Measurements from ENCODE around the gene ETV3L.

The ETV3L gene

DNA sequence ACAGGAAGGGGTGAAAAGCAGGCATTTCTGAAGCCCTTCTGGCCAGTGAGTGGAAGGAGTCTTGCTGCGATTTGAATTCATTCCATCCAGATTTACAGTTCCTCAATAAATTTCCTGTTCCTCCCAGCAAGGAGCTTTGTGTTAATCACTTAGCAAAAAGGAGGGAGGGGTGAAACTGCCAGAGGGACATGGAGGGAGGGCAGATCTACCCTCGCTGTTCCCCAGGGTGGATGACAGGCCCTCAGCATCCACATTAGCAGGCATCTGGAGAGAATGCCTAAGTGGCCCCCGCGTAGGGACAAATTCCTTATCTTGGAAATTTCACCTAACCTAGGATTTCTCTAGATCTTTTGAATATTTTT, 37.4 kb upstream of the ETV3L start (continued):
- TF ChIP-seq ZEB2 (tag by site-specific recombination; IDR thresholded peaks at IDR 0.05), result peak; percentile 21; the same call in 1 of the 2 replicates
- TF ChIP-seq ZNF624 (tag by site-specific recombination; IDR thresholded peaks at IDR 0.05), result no peak

DNA sequence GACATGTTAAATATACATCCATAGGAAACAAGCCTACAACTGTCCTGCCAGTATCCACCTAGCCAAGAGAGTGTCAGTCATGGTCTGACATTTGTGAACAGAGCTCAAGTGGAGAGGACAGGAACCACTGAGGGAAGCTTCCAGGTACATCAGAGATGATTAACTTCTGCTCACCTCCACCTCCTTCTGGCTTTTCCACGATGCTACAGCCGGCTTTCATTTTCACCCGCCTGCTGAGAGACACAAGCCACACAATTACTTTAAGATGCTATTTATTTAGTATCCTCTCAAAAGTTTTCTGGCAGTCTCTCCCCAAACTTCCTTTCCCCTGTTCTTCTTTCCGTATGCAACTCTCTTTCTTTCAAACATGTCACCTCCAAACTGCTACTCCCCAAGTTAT, 36.5 kb upstream of the ETV3L start:
- no peak overlapping the region for H3K27ac ChIP-seq (ENCODE audit: extremely low read depth, low read depth, low read length)
- POLR2A ChIA-PET, result no interaction called here
- CTCF ChIA-PET, result interaction anchor here (0.6 to 5.0 kb wide), 11 partner anchors 9 to 741 kb away, joined by 3 to 39 read pairs (median 3); no protein-coding TSS in a partner anchor
- peaks cover 28 to 51% of the 10 kb centered on the region in 2 experiments for H3K36me3 ChIP-seq (ENCODE audit: control insufficient read depth in 2 of 2, insufficient read depth in 1 of 2, low read length in 2 of 2)
- peaks cover 6% of the 10 kb centered on the region for H3K4me1 ChIP-seq (ENCODE audit: control insufficient read depth, insufficient read depth, low read length)
- TF ChIP-seq, protein P1, sequence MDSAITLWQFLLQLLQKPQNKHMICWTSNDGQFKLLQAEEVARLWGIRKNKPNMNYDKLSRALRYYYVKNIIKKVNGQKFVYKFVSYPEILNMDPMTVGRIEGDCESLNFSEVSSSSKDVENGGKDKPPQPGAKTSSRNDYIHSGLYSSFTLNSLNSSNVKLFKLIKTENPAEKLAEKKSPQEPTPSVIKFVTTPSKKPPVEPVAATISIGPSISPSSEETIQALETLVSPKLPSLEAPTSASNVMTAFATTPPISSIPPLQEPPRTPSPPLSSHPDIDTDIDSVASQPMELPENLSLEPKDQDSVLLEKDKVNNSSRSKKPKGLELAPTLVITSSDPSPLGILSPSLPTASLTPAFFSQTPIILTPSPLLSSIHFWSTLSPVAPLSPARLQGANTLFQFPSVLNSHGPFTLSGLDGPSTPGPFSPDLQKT (IDR thresholded peaks at IDR 0.05; ENCODE audit: borderline replicate concordance, low read depth, low read length), result no peak
- TF ChIP-seq ZNF366 (tag by site-specific recombination; conservative IDR thresholded peaks at IDR 0.05), result no peak
- TF ChIP-seq ZNF530 (tag by site-specific recombination; IDR thresholded peaks at IDR 0.05; ENCODE audit: low read depth), result no peak
- no peak for TF ChIP-seq ZNF660 (tag by site-specific recombination; IDR thresholded peaks at IDR 0.05)
- TF ChIP-seq ZNF416 (tag by site-specific recombination; IDR thresholded peaks at IDR 0.05), result no peak
- TF ChIP-seq, protein P2, sequence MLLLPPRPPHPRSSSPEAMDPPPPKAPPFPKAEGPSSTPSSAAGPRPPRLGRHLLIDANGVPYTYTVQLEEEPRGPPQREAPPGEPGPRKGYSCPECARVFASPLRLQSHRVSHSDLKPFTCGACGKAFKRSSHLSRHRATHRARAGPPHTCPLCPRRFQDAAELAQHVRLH (tag by site-specific recombination; IDR thresholded peaks at IDR 0.05), result no peak
- TF ChIP-seq MEIS1 (CRISPR knock-in tag; IDR thresholded peaks at IDR 0.05; ENCODE audit: borderline replicate concordance), result no peak
- no peak for TF ChIP-seq ZNF610 (tag by site-specific recombination; IDR thresholded peaks at IDR 0.05; ENCODE audit: borderline replicate concordance)
- H3K9me3 ChIP-seq (ENCODE audit: control insufficient read depth, insufficient read depth, low read depth, low read length), result no peaks in the 10 kb centered on the region
- H3K4me3 ChIP-seq (ENCODE audit: low read depth, low read length), result no peak overlapping the region

DNA sequence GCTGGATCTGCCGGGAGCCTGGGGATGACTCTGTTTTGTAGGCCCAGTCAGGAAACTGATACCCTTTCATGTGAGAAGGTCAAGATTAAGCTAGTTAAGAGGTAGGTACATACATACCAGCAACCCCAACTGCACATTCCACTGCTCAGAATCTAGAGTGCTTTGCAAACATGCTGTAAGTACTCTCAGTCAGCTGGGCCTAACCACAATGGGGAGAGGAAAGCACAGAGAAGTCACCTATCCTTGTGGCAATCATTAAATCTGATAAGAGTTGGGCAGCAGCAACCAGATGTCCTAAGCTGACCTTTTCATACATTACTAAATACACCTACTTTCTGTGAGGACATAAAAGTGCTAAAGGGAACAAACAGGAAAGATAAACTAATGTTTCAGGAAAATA, 36.0 kb upstream of the ETV3L start:
- no peak overlapping the region for H3K4me3 ChIP-seq (ENCODE audit: low read depth, low read length)
- no peak overlapping the region for H3K27ac ChIP-seq (ENCODE audit: extremely low read depth, low read depth, low read length)
- TF ChIP-seq ZFP3 (tag by site-specific recombination; IDR thresholded peaks at IDR 0.05; ENCODE audit: low read depth) (no peak), ZNF211 (tag by site-specific recombination; IDR thresholded peaks at IDR 0.05; ENCODE audit: low read depth) (no peak), ZNF157 (tag by site-specific recombination; IDR thresholded peaks at IDR 0.05) (no peak), ZNF777 (tag by site-specific recombination; IDR thresholded peaks at IDR 0.05; ENCODE audit: borderline replicate concordance) (no peak)
- TF ChIP-seq, protein P3, sequence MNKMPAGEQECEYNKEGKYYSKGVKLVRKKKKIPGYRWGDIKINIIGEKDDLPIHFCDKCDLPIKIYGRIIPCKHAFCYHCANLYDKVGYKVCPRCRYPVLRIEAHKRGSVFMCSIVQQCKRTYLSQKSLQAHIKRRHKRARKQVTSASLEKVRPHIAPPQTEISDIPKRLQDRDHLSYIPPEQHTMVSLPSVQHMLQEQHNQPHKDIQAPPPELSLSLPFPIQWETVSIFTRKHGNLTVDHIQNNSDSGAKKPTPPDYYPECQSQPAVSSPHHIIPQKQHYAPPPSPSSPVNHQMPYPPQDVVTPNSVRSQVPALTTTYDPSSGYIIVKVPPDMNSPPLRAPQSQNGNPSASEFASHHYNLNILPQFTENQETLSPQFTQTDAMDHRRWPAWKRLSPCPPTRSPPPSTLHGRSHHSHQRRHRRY (tag by site-specific recombination; IDR thresholded peaks at IDR 0.05), result no peak
- TF ChIP-seq, protein P4, sequence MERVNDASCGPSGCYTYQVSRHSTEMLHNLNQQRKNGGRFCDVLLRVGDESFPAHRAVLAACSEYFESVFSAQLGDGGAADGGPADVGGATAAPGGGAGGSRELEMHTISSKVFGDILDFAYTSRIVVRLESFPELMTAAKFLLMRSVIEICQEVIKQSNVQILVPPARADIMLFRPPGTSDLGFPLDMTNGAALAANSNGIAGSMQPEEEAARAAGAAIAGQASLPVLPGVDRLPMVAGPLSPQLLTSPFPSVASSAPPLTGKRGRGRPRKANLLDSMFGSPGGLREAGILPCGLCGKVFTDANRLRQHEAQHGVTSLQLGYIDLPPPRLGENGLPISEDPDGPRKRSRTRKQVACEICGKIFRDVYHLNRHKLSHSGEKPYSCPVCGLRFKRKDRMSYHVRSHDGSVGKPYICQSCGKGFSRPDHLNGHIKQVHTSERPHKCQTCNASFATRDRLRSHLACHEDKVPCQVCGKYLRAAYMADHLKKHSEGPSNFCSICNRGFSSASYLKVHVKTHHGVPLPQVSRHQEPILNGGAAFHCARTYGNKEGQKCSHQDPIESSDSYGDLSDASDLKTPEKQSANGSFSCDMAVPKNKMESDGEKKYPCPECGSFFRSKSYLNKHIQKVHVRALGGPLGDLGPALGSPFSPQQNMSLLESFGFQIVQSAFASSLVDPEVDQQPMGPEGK (tag by site-specific recombination; IDR thresholded peaks at IDR 0.05), result no peak
- H3K36me3 ChIP-seq (ENCODE audit: control insufficient read depth in 2 of 2, insufficient read depth in 1 of 2, low read length in 2 of 2), result peaks cover 28 to 56% of the 10 kb centered on the region in 2 experiments
- ChIA-PET POLR2A (no interaction called here), CTCF (interaction anchor here (0.8 to 5.0 kb wide), 8 partner anchors 9 to 220 kb away, joined by 3 to 39 read pairs (median 3); no protein-coding TSS in a partner anchor)
- no peaks in the 10 kb centered on the region for H3K9me3 ChIP-seq (ENCODE audit: control insufficient read depth, insufficient read depth, low read depth, low read length)
- peaks cover 6% of the 10 kb centered on the region for H3K4me1 ChIP-seq (ENCODE audit: control insufficient read depth, insufficient read depth, low read length)

DNA sequence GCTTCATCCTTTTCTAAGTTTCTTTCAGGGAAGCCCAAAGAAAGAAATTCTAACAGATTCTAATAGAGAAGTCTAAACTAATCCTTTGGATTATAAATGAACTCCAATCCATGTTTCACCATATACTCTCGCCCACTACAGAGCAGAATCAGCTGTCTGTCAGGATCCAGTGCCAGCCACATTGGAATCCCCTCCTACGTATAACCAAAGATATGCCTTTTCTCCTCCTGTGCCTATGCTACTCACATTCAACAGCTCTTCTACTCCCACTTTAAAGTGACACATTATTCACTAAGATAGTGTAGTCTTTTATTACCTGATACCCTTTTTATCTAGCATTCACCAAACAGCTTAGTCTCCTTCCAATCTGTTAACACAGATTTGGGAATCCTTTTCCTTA, 35.5 kb upstream of the ETV3L start:
- H3K27ac ChIP-seq (ENCODE audit: extremely low read depth, low read depth, low read length), result no peak overlapping the region
- peaks cover 6% of the 10 kb centered on the region for H3K4me1 ChIP-seq (ENCODE audit: control insufficient read depth, insufficient read depth, low read length)

More for the DNA sequence above, 35.5 kb upstream of the ETV3L start:
- TF ChIP-seq, protein P5, sequence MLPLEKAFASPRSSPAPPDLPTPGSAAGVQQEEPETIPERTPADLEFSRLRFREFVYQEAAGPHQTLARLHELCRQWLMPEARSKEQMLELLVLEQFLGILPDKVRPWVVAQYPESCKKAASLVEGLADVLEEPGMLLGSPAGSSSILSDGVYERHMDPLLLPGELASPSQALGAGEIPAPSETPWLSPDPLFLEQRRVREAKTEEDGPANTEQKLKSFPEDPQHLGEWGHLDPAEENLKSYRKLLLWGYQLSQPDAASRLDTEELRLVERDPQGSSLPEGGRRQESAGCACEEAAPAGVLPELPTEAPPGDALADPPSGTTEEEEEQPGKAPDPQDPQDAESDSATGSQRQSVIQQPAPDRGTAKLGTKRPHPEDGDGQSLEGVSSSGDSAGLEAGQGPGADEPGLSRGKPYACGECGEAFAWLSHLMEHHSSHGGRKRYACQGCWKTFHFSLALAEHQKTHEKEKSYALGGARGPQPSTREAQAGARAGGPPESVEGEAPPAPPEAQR (tag by site-specific recombination; IDR thresholded peaks at IDR 0.05), result no peak
- peak; percentile 72 for TF ChIP-seq EGR2 (tag by site-specific recombination; IDR thresholded peaks at IDR 0.05; ENCODE audit: low read depth)
- peaks cover 28 to 61% of the 10 kb centered on the region in 2 experiments for H3K36me3 ChIP-seq (ENCODE audit: control insufficient read depth in 2 of 2, insufficient read depth in 1 of 2, low read length in 2 of 2)
- no peaks in the 10 kb centered on the region for H3K9me3 ChIP-seq (ENCODE audit: control insufficient read depth, insufficient read depth, low read depth, low read length)
- POLR2A ChIA-PET, result no interaction called here
- CTCF ChIA-PET, result interaction anchor here (0.5 to 5.0 kb wide), 6 partner anchors 13 to 61 kb away, joined by 3 to 39 read pairs (median 4); no protein-coding TSS in a partner anchor
- no peak overlapping the region for H3K4me3 ChIP-seq (ENCODE audit: low read depth, low read length)

Data from HEK293 (cell line).